GM18517 (cell line): ENCODE measurements around the gene ZFP36L2.

Experiments
- ATAC-seq: cut with Tn5 transposase; IDR thresholded peaks from one replicate; pipeline ENCODE4 v1.9.1; 2021; ENCODE audit warnings: mild to moderate bottlenecking, moderate library complexity; ENCODE audit not compliant: unreplicated experiment

The ZFP36L2 gene

GRCh38 chr2:43250015-43250414 is 23.6 kb upstream of the ZFP36L2 start:
- no peak for ATAC-seq

- no peak for ATAC-seq
Measured at GRCh38 chr2:43248621-43249020, 22.2 kb upstream of the ZFP36L2 start.

GRCh38 chr2:43246641-43247040 is 20.2 kb upstream of the ZFP36L2 start:
- ATAC-seq: no peak

- ATAC-seq: no peak
Measured at GRCh38 chr2:43241558-43241957, 15.2 kb upstream of the ZFP36L2 start.

GRCh38 chr2:43240766-43241150 is 14.4 kb upstream of the ZFP36L2 start:
- ATAC-seq: no peak

GRCh38 chr2:43239981-43240765 is 13.8 kb upstream of the ZFP36L2 start:
- no peak for ATAC-seq

GRCh38 chr2:43238813-43239212 is 12.4 kb upstream of the ZFP36L2 start:
- ATAC-seq: no peak

GRCh38 chr2:43238176-43238575 is 11.8 kb upstream of the ZFP36L2 start:
- ATAC-seq: no peak

- no peak for ATAC-seq
Measured at GRCh38 chr2:43233218-43234212, 7.1 kb upstream of the ZFP36L2 start.

- no peak for ATAC-seq
Measured at GRCh38 chr2:43230951-43231827, 4.8 kb upstream of the ZFP36L2 start.

GRCh38 chr2:43230351-43230885 is 4.0 kb upstream of the ZFP36L2 start:
- no peak for ATAC-seq

- ATAC-seq: no peak
Measured at GRCh38 chr2:43228756-43229659, 2.6 kb upstream of the ZFP36L2 start.

- ATAC-seq: no peak
Measured at GRCh38 chr2:43228321-43228751, 1.9 kb upstream of the ZFP36L2 start.

GRCh38 chr2:43227830-43228281 is 1.4 kb upstream of the ZFP36L2 start:
- no peak for ATAC-seq

GRCh38 chr2:43226955-43227829 is 786 bp upstream of the ZFP36L2 start:
- ATAC-seq: peak; percentile 15

- ATAC-seq: peak; percentile 33
Measured at GRCh38 chr2:43225788-43226557, 433 bp downstream of the ZFP36L2 start.

GRCh38 chr2:43225093-43225787 is 1.2 kb downstream of the ZFP36L2 start:
- no peak for ATAC-seq
